SJSA1 (cell line): ENCODE data around the gene GNB1. TPM values are rescaled to one million over a fixed set of nuclear protein-coding genes. Genes with fewer than 3 reads are reported as not detected.

ENCODE experiments used
- DNase-seq, 2 experiments: peaks; one replicate each; pipeline ENCODE4 v3.0.0-alpha.2; 2015 to 2020; ENCODE audit warnings: low spot score in 2 of 2, low read depth in 1 of 2
- H3K27ac ChIP-seq: fragments of 250-450 bp; sonication (Bioruptor Pico); 2 replicates; pipeline ENCODE4 v1.5.1; 2020; ENCODE audit warnings: mild to moderate bottlenecking, moderate library complexity
- H3K27me3 ChIP-seq: fragments of 250-450 bp; sonication (Bioruptor Pico); replicated peaks from 2 replicates; pipeline ENCODE4 v1.5.1; 2020; ENCODE audit warnings: mild to moderate bottlenecking, moderate library complexity
- H3K36me3 ChIP-seq: fragments of 250-450 bp; sonication (Bioruptor Pico); 2 replicates; pipeline ENCODE4 v1.5.1; 2020; ENCODE audit warnings: mild to moderate bottlenecking
- H3K4me1 ChIP-seq: fragments of 250-450 bp; sonication (Bioruptor Pico); replicated peaks from 2 replicates; pipeline ENCODE4 v1.6.1; 2021; ENCODE audit warnings: mild to moderate bottlenecking
- H3K4me3 ChIP-seq: fragments of 250-450 bp; sonication (Bioruptor Pico); 2 replicates; pipeline ENCODE4 v1.5.1; 2020; ENCODE audit warnings: mild to moderate bottlenecking
- H3K9me3 ChIP-seq: fragments of 250-450 bp; sonication (Bioruptor Pico); replicated peaks from 2 replicates; pipeline ENCODE4 v1.5.1; 2020; ENCODE audit warnings: mild to moderate bottlenecking
- total RNA-seq: library from RNA; depleted of rRNA; stranded (reverse); fragments of >200 nt; shearing (Covaris generic); gene quantifications from 2 replicates; pipeline ENCODE4 v1.2.3, GENCODE V29; 2014

Gene GNB1
- total RNA-seq, 1 experiment from 2014 or later = 98.9 TPM

DNA sequence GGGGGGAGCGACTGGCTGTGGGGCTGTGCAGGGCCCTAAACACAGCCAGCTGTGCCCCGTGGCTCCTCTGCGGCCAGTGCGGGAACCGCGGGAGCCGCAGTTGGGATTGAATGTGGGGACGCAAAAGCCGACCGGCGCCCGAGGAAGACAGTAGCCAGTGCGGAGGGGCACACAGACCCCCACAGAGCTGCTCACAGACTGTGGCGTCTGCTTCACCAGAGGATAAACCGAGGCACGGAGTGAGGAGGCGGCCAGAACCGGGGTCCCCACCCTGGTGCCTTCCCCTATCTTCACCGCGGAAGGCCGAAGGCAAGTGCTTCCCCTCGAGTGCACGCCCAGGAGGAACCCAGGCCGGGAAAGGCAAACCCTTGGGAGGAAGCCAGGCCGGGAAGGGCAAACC lies 36.9 kb upstream of the GNB1 start:
- no peaks in the 10 kb centered on the region for H3K4me1 ChIP-seq
- H3K27ac ChIP-seq = no peak overlapping the region
- H3K36me3 ChIP-seq = no peaks in the 10 kb centered on the region
- no peak for DNase-seq
- H3K9me3 ChIP-seq = no peaks in the 10 kb centered on the region
- no peak overlapping the region for H3K4me3 ChIP-seq
- H3K27me3 ChIP-seq = peaks cover 5% of the 10 kb centered on the region

- Histone ChIP-seq H3K4me1 (no peaks in the 10 kb centered on the region), H3K36me3 (no peaks in the 10 kb centered on the region), H3K27ac (no peak overlapping the region), H3K4me3 (no peak overlapping the region), H3K9me3 (no peaks in the 10 kb centered on the region), H3K27me3 (peaks cover 5% of the 10 kb centered on the region)
- no peak for DNase-seq
These were observed 36.2 kb upstream of the GNB1 start for GRCh38 chr1:1926886-1927660.

DNA sequence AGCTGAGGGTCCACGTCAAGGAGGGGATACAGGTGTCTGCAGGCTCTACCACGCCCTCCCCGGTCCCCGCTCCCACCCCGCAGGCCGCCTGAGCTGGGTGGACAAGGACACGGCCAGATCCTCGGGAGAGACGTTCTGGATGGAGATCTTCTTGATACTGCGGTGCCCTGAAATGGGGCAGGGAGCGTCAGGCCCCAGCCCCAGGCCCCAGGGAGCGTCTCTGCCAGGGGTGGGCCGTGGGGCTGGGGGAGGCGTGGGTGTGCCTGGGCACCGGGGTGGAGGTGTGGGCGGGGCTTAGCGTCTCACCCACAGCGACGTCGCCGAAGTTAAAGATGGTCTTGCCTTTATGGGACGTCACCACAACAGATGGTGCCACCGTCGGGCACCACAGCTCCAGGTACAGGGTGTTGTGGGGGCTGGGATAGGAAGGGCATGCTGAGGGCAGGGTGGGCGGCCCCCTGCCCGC lies 35.5 kb upstream of the GNB1 start:
- Histone ChIP-seq H3K4me1 (no peaks in the 10 kb centered on the region), H3K27ac (no peak overlapping the region), H3K27me3 (peaks cover 5% of the 10 kb centered on the region), H3K36me3 (no peaks in the 10 kb centered on the region), H3K4me3 (no peak overlapping the region), H3K9me3 (no peaks in the 10 kb centered on the region)
- no peak for DNase-seq

DNA sequence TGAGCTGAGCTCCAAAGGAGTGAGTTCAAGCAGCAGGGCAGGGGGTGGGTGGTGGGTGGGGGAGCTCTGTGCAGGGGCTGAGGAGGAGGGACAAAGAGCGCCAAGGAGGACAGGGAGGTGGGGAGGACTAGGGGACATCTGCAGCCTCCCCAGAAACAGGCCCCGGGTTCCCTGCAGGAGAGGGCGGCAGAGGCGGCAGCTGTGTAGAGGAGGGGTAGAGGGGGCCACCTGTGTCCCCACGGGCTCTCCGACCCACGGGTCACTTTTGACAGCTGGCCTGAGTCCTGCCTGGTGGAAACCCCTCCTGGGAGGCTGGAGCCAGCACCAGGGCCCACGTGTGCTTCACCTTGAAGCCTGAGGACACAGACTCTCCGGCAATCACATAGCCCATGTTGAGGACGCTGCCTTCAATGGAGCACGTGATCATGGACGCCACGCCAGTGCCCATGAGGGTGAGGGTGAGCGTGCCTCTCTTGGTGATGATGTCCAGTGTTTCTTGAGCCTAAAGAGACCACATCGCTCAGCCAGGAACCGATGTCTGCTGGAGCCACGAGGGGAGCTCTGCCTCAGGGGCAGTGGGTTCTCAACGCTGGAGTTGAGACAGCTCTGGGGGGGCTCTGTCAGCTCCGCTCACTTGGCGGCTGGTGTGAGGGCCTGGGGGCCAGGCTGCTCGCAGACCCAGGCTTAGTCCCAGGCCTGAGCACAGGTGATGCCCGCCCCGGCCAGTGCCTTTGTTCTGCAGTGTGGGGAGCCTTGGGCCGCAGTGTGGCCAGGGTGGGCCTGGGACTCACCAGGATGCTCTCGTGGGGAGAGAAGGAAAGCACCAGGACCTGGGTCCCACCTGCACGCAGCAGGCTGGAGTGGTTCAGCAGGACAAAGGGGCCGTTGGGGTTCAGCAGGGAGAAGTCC lies 34.8 kb upstream of the GNB1 start:
- Histone ChIP-seq H3K4me1 (no peaks in the 10 kb centered on the region), H3K9me3 (no peaks in the 10 kb centered on the region), H3K36me3 (no peaks in the 10 kb centered on the region), H3K4me3 (no peak overlapping the region), H3K27me3 (peaks cover 5% of the 10 kb centered on the region), H3K27ac (no peak overlapping the region)
- DNase-seq = no peak

GRCh38 chr1:1924849-1925248 lies 34.0 kb upstream of the GNB1 start:
- no peaks in the 10 kb centered on the region for H3K9me3 ChIP-seq

GRCh38 chr1:1924386-1924785 lies 33.5 kb upstream of the GNB1 start:
- Histone ChIP-seq H3K4me1 (peaks cover 6% of the 10 kb centered on the region), H3K27me3 (peaks cover 5% of the 10 kb centered on the region), H3K9me3 (no peaks in the 10 kb centered on the region), H3K27ac (no peak overlapping the region), H3K36me3 (no peaks in the 10 kb centered on the region), H3K4me3 (no peak overlapping the region)
- DNase-seq = no peak

More at GRCh38 chr1:1924849-1925248, 34.0 kb upstream of the GNB1 start:
- no peak overlapping the region for H3K27ac ChIP-seq
- no peak for DNase-seq
- peaks cover 5% of the 10 kb centered on the region for H3K27me3 ChIP-seq
- H3K4me3 ChIP-seq = no peak overlapping the region
- no peaks in the 10 kb centered on the region for H3K36me3 ChIP-seq
- H3K4me1 ChIP-seq = peaks cover under 1% of the 10 kb centered on the region; the same call in 1 of the 2 replicates

GRCh38 chr1:1922956-1923833 lies 32.3 kb upstream of the GNB1 start:
- no peaks in the 10 kb centered on the region for H3K9me3 ChIP-seq
- H3K36me3 ChIP-seq = no peaks in the 10 kb centered on the region
- no peak overlapping the region for H3K27ac ChIP-seq
- H3K4me3 ChIP-seq = no peak overlapping the region
- H3K4me1 ChIP-seq = peaks cover 17% of the 10 kb centered on the region
- no peak for DNase-seq
- peaks cover 5% of the 10 kb centered on the region for H3K27me3 ChIP-seq

DNA sequence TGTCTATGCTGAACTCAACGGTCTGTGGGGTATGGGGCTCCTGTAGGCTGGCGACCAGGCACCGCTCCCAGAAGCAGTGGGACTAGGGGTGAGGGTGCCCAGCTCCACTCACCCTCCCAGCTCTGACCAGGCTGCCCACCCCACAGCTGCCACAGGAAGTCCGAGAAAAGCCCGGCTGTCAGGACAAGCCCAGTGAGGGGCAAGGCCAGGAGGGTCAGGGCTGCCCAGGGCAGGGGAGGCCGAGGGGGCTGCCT lies 31.7 kb upstream of the GNB1 start:
- no peaks in the 10 kb centered on the region for H3K9me3 ChIP-seq
- H3K36me3 ChIP-seq = no peaks in the 10 kb centered on the region
- H3K27ac ChIP-seq = no peak overlapping the region
- peaks cover 2% of the 10 kb centered on the region for H3K27me3 ChIP-seq
- no peak for DNase-seq
- H3K4me1 ChIP-seq = peaks cover 17% of the 10 kb centered on the region
- no peak overlapping the region for H3K4me3 ChIP-seq

- H3K4me3 ChIP-seq = no peak overlapping the region
- no peaks in the 10 kb centered on the region for H3K36me3 ChIP-seq
- H3K9me3 ChIP-seq = no peaks in the 10 kb centered on the region
- no peaks in the 10 kb centered on the region; the same call in none of the 2 replicates for H3K27me3 ChIP-seq
- DNase-seq = no peak
- no peak overlapping the region for H3K27ac ChIP-seq
- peaks cover 17% of the 10 kb centered on the region for H3K4me1 ChIP-seq
These were observed 31.2 kb upstream of the GNB1 start for GRCh38 chr1:1921901-1922701.

GRCh38 chr1:1921459-1921862 lies 30.6 kb upstream of the GNB1 start:
- peaks cover 17% of the 10 kb centered on the region for H3K4me1 ChIP-seq
- no peaks in the 10 kb centered on the region; the same call in none of the 2 replicates for H3K27me3 ChIP-seq
- no peak overlapping the region for H3K4me3 ChIP-seq
- no peaks in the 10 kb centered on the region for H3K36me3 ChIP-seq
- H3K27ac ChIP-seq = no peak overlapping the region
- DNase-seq = no peak
- H3K9me3 ChIP-seq = no peaks in the 10 kb centered on the region

DNA sequence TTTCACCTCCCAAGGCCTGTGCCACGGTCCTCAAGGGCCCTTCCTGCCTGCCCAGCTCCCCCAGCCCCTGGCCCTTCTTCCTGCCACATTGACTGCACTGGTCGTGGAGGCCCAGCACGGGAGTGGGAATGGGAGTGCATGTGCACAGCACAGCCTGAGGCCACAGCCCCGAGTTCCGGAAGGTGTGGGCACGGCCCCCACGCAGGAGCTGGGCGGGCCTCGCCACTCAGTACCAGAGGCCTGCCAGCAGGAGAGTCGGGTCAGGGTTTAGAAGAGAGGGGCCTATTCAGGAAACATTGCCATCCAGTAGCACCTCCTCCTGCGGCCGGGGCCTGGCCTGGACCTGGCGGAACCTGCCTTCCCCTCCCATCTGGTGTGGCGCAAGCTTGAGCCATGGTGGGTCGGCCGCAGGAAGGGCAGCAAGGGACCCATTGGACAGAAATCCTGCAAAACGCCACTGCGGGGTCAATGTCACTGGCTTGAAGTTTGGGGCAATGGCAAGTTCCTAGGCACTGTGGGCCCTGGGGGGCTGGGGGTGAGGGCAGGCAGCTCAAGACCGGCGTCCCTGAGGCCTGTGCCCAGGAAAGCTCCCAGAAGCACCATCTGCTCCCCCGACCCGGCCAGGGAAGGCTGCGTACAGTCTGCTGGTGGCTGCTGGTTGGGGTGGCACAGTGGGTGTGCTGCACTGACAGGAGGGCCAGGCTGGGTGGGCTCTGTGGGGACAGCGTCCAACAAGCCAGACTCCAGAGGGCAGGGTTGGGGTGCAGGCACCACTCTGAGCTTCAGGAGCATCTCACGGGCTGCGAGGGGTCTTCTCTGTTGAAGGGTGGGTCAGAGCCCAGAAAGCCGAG lies 29.9 kb upstream of the GNB1 start:
- Histone ChIP-seq H3K36me3 (no peaks in the 10 kb centered on the region), H3K4me3 (no peak overlapping the region), H3K27ac (no peak overlapping the region), H3K27me3 (no peaks in the 10 kb centered on the region; the same call in 1 of the 2 replicates), H3K4me1 (peaks cover 17% of the 10 kb centered on the region), H3K9me3 (no peaks in the 10 kb centered on the region)
- no peak for DNase-seq

DNA sequence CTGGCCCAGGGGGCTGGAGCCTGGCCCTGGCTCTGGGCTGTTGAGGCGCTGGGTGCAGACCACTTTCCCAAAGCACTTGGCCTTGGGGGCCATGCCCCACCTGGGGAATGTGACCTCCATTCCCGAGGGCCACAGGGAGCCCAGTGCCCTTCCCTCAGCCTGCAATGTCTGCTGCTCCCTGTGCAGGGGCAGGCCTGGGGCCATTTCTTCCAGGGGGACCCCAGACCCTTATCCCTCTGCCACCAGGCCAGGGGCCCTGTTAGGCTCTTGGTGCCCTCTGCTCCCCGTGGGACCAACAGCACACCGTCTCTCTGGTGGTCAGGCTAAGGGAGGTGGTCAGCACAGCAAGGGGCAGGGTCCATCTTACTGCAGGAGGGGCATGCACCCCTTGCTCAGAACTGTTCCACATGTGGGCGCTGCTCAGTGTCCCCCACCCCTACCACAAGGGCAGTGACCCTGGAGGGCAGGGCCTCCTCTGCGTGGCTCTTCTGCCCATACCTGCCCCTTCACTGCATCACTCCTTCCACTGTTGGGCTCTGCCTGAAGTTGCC lies 29.2 kb upstream of the GNB1 start:
- Histone ChIP-seq H3K4me1 (peaks cover 17% of the 10 kb centered on the region), H3K27me3 (no peaks in the 10 kb centered on the region), H3K27ac (no peak overlapping the region), H3K9me3 (no peaks in the 10 kb centered on the region), H3K4me3 (no peak overlapping the region), H3K36me3 (no peaks in the 10 kb centered on the region)
- DNase-seq = no peak
